Stimulated activated CD8-positive, alpha-beta memory T cell treated with anti-CD3 and anti-CD28 coated beads, Interleukin-15, amount 100 ng/mL, for 4 hours (primary cell): ENCODE data around the gene UHMK1.
"Not testable (repeated sequence)": the region's sequence is repeated elsewhere in the genome, so short reads cannot be mapped to it uniquely, and the experiment has no call there.

Source experiments
- DNase-seq, 2 donors: peaks; one replicate each; pipeline ENCODE4 v3.0.0-alpha.2; 2020; ENCODE audit warnings: low read depth in 2 of 2

Gene UHMK1

GRCh38 chr1:162497723-162498495 is at the start of gene UHMK1:
Gene UHMK1 (plus strand): TSS chr1:162497818. CDS start chr1:162498001, 183 bp downstream.
- DNase-seq: peak; percentile 76 to 80

GRCh38 chr1:162454361-162454760 is 43.3 kb upstream of the UHMK1 start:
- not testable (repeated sequence) for DNase-seq

GRCh38 chr1:162456323-162456722 is 41.3 kb upstream of the UHMK1 start:
- no peak for DNase-seq

- DNase-seq: no peak
Observed at GRCh38 chr1:162458236-162458635, 39.4 kb upstream of the UHMK1 start.

GRCh38 chr1:162462425-162462824 is 35.2 kb upstream of the UHMK1 start:
- DNase-seq: not testable (repeated sequence)

GRCh38 chr1:162463021-162463420 is 34.6 kb upstream of the UHMK1 start:
- DNase-seq: no peak

- no peak for DNase-seq
Observed at GRCh38 chr1:162466797-162467196, 30.8 kb upstream of the UHMK1 start.

- no peak for DNase-seq
Observed at GRCh38 chr1:162470216-162470615, 27.4 kb upstream of the UHMK1 start.

GRCh38 chr1:162471290-162471853 is 26.2 kb upstream of the UHMK1 start:
- no peak for DNase-seq

- no peak for DNase-seq
Observed at GRCh38 chr1:162475089-162475488, 22.5 kb upstream of the UHMK1 start.

GRCh38 chr1:162475539-162476185 is 22.0 kb upstream of the UHMK1 start:
- DNase-seq: no peak

- DNase-seq: no peak
Observed at GRCh38 chr1:162476620-162477019, 21.0 kb upstream of the UHMK1 start.

GRCh38 chr1:162485236-162485635 is 12.4 kb upstream of the UHMK1 start:
- no peak for DNase-seq

- DNase-seq: no peak
Observed at GRCh38 chr1:162487241-162487640, 10.4 kb upstream of the UHMK1 start.

- no peak for DNase-seq
Observed at GRCh38 chr1:162488219-162488618, 9.4 kb upstream of the UHMK1 start.

GRCh38 chr1:162495531-162496233 is 1.9 kb upstream of the UHMK1 start:
- DNase-seq: not testable (repeated sequence)

GRCh38 chr1:162497104-162497722 is 405 bp upstream of the UHMK1 start:
- no peak for DNase-seq

GRCh38 chr1:162498496-162498810 is 835 bp downstream of the UHMK1 start:
- no peak for DNase-seq

GRCh38 chr1:162500805-162501204 is 3.2 kb downstream of the UHMK1 start:
- DNase-seq: no peak

- DNase-seq: no peak
Observed at GRCh38 chr1:162502077-162502476, 4.5 kb downstream of the UHMK1 start.

- DNase-seq: no peak
Observed at GRCh38 chr1:162502928-162503327, 5.3 kb downstream of the UHMK1 start.

GRCh38 chr1:162527314-162527713 is 29.7 kb downstream of the UHMK1 start:
- no peak for DNase-seq
